Ovary (tissue), 3 donors: ENCODE measurements around the gene MOB3A.

Experiments
- CTCF ChIP-seq, 3 donors: fragments of 450-650 bp in 2 of 3; fragments of 200-600 bp in 1 of 3; IDR thresholded peaks; one replicate each; pipeline versions ENCODE4 v1.5.1 to v1.8.0; 2016 to 2022; ENCODE audit warnings: antibody characterized with exemption in 3 of 3, mild to moderate bottlenecking in 1 of 3
- EP300 ChIP-seq: sonication (generic); formaldehyde crosslinking; IDR thresholded peaks from one replicate; pipeline ENCODE4 v1.6.1; 2017; ENCODE audit warnings: antibody characterized with exemption
- POLR2A ChIP-seq: fragments of 450-650 bp; IDR thresholded peaks from one replicate; pipeline ENCODE4 v1.6.1; 2017; ENCODE audit warnings: antibody characterized with exemption, mild to moderate bottlenecking, moderate library complexity
- donor health status: DM: no; HTN: no; CAD: no.

- TF ChIP-seq CTCF (IDR thresholded peaks at IDR 0.05): no peak
- no peak for TF ChIP-seq POLR2A
- no peak for TF ChIP-seq EP300
Observed at GRCh38 chr19:2127758-2128157, 31.6 kb upstream of the MOB3A start.
